HG02763 (cell line): ENCODE data around the gene HAGH.

ENCODE experiments used
- ATAC-seq: cut with Tn5 transposase; IDR thresholded peaks from one replicate; pipeline ENCODE4 v1.9.1; 2021; ENCODE audit warnings: mild to moderate bottlenecking, moderate library complexity; ENCODE audit not compliant: unreplicated experiment

The HAGH gene

DNA sequence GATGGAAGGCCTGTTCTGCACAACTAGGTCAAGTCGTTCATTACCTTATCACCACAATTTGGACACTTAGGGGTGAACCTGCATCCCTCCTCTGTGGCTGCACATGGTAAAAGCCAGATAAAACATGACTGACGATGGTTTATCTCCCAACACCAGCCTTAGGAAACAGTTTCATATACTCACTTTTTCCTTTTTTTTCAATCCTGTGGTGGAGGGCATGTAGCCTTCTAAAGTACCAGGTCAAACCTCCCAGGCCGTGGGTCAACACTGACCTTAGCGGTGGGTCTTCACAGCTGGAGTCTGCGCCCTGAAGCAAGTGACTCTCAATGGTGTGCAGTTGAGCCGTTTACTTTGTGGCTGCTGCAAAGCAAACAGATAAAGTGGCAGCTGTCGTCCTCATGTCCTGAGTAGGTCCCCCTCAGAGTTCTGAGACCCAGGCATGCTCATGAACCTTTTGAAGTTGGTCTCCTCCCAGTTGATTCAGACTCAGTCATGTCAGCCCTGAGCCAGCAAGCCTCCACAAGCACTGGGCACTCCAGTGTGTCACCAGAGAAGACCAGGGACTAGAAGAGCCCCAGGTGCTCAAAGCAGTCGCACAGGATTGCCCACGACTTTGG is 6.3 kb upstream of the HAGH start:
- ATAC-seq: no peak

DNA sequence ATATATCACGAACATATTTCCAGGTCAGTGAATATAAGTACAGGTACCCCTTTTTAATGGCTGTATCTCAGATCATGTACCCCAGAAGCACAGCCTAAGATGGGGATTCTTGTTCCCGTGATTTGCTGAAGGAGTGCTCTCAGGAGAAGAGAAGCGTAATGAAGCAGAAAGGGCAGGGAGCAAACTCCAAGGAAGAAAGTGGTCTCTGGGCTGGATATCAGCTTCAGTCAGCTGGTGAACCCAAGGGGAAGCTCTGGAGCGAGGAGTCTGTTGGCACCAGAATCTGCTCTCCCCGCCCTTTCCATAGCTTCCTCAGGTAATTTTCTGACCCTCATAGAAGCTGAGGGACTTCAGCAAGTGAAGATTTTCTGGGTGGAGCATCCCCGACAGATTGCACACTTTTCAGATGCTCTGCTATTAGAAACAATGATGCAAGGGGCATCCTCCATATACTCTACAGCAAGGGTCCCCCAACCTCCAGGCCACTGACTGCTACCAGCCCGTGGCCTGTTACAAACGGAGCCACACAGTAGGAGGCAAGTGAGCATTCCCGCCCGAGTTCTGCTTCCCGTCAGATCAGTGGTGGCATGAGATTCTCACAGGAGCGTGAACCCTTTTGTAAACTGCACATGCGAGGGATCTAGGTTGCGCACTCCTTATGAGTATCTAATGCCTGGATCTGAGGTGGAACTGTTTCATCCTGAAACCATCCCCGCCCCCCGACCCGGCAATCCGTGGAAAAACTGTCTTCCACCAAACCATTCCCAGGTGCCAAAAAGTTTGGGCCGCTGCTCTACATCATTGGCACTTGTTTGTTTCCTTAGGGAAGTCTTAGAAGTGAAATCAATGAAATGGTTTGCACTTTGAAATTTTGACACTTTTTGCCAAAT is 4.8 kb upstream of the HAGH start:
- ATAC-seq: no peak

DNA sequence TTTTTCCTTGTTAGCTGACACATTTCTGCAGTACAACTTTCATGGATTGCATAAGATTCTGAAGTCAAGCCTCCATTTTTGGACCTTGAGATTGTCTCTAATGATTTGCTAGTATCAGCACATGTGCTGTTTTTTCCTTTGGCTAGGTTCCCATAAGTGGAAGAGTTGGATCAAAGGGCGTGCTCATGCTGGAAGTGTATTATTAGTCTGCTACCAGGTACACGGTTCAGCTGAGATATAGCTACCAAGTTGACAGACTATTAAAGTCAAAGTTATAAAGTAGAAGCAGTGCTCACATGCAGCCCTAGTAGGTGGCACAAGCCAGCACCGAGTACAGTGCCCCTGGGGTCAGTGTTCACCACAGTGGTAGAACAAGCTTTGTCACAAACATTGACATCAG is 3.6 kb upstream of the HAGH start:
- ATAC-seq: no peak

DNA sequence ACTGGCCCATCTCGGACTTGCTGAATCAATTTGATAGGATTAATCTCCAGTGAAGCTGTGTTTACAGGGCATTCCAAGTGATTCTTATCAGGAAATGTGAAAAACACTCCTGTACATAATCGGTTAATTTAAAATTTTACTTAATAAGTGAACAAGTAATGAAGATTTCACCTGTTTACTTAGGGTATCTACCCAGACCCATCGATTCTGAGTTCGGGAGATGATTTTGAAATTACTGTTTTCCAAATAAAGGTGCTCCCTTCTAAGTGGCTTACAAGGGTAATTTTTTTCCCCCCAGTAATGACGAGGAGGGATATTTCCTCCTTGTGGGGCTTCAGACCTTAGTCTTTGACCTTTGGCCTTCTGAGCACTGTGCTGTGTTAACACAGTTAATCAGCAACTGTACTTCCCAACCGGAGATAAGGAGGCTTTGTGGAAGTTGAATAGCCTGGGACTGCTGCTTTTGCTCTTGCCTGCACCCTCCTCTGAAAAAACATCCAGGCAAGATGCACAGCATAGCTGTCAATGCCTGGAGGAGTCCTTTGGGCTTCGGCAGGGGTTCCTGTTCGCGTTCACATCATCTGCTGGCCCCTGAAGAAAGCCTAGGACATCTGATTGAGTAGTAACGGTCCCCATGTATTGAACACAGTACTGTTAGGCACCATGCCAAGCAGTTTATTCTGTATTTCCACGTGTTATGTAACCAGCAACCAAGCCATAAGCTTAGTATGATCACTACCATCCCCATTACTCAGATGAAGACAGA is 2.2 kb upstream of the HAGH start:
- no peak for ATAC-seq

DNA sequence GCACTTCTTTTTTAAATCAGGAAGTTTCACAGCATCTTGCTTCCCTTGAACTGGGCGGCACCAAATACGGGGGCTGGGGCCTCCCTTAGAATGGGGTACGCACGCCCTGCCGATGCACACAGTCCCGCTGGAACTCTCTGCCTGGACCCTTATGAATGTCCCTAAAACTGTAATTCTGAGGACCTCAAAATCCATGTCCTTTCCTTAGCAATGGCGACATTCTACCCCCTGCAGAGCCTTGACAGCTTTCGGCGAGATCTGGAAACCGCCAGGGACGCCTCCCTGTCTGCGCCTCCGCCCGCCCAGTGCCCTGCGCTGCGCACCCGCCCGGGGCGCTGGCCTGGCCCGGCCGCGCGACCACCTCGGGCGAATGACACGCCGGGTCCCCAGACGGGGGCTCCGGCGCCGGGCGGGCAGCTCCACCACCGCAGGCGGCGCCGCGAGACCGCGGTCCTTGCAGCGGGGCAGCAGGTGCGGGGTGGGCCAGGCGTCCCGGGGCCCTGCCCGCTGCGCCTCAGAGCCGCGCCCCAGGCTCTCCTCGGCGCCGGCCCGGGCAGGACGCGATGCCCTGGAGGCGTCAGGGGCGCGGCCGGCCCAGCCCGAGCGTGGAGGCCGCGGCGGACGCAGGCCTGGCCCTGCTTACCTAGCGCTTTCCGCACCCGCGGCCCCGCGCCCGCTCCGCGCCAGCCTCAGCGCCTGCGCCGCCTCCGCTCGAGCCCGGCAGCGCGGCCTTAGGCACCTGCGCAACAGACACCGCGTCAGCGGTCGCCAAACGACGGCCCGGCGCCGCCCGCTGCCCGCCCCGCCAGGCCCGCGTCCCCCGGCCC is 548 bp downstream of the HAGH start:
- peak; percentile 42 for ATAC-seq

DNA sequence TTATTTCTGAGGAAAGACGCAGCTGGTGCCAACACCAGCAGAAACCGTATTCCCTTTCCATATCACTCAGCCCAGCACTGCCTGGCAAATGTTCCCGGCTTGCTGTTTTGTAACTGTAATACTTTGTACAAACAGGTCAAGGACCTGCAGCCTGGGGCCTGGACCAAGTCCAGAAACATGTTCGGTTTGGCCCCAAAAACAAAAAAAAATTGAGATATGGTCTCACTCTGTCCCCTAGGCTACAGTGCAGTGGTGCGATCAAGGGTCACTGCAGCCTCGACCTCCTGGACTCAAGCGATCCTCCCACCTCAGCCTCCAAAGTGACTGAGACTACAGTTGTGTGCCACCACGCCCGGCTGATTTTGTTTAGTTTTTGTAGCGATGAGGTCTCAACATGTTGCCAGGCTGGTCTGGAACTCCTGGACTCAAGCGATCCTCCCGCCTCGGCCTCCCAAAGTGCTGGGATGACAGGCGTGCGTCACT is 1.2 kb downstream of the HAGH start:
- no peak for ATAC-seq

DNA sequence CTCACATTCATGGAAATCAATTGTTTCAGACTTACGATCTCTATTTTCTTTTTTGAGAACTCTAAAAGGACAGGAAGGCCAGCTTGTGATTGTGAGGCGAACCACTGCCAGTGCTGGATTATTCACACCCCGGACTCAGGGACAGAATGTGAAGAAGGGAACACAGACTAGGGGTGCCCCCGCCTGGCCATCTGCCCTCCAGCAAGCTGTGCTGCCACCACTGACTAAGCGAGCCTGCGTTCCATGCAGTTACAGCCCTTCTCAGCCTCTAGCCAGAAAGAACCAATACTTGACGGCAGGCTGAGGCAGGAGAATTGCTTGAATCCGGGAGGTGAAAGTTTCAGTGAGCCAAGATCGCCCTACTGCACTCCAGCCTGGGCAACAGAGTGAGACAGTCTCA is 2.8 kb downstream of the HAGH start:
- ATAC-seq: no peak

DNA sequence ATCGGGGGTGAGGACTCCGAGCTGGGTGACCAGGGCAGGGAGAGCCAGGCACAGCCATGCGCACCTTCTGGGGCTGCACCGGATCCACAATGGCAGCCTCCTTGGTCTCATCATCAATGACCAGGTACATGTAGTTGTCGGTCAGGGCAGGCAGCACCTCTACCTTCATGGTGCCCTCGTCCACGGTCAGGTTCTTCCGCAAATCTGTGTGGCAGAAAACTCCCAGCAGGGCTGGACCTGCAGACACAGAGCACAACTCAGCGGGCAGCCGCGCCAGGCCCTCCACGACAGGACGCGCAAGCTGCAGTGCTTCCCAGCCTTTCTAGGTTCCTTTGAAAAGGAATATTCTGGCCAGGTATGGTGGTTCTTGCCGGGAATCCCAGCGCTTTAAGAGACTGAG is 3.8 kb downstream of the HAGH start:
- no peak for ATAC-seq

DNA sequence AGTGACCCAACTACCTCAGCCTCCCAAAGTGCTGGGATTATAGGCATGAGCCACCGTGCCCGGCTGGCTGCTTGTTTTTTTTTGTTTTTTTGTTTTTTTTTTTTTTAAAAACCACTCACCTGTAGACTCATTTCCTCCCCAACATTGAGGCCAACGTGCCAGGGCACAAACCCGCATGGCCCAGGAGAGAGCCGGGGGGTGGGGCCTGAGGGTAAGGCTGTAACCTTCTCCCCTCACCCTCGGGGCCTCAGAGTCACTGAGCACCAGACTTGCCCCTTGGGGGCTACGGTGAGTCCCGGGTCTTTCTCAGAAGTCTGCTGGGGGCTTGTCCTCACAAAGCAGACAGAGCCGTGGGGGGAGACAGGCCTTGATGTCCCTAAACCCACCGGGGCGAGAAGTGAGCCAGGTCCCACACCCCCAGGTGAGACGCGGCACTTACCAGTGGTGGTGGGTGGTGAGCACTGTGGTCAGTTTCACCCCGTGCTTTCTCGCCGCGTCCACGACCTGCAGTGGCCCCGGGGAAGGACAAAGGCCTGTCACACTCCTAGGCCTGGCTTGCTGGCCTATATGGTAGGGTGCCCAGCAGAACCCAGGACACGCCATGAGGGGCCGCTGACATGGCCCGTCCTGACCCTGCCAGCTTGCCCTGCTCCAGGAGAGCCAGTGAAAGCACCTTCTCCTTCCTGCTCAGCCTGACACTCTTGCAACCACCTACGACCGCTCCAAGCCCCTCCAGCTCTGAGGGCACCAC is 4.6 kb downstream of the HAGH start:
- ATAC-seq: no peak

DNA sequence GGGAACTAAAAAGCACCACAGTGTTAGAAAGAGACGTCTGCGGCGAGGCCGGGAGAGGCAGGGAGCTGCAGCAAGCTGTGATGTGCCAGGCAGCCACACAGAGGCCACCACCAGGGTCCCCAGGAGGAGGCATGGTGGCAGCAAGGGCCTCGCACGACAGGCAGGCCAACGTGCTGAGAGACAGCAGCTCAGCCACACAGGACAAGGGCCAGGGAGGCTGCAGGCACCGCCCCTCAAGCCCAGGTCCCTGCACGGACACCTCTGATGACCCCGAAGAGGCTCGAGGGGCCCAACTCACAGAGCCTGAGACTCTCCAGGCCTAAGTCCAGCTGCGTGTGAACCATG is 5.7 kb downstream of the HAGH start:
- no peak for ATAC-seq

DNA sequence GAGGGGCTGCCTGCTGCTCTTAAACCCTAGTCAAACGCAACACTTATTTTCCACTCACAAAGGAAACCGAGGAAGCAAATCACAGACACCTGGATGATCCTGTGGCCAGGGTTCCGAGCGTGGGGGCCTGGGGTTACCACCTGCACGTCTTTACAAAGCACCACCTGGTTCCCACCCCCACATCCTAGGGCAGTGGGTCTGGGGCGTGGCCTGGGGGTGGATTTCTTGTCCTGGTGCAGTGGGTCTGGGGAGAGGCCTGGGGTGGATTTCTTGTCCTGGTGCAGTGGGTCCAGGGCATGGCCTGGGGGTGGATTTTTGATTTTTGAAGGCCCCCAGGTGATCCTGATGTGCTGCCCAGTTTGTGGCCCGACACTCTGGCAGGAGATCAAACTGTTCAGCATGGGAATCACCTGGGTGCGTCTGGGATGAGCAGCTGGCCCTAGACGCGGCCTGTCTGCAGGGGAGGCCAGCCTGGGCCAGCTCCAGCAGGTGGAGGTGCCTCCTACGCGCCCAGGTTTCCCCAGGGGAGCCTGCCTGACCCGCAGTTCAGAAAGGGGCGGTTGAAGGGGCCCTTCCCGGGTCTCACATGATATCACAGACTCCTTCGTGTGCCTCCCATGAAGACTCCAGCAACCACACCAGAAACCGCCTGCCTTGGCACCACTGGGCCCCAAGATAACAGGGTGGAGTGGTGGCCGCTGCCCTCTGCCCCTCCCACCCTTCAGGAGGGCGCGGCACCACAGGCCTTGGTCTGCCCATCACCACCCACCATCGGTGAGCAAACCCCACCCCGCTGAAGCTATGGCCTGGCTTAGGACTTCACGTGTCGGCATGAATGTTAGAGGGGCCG is 6.3 kb downstream of the HAGH start:
- no peak for ATAC-seq

DNA sequence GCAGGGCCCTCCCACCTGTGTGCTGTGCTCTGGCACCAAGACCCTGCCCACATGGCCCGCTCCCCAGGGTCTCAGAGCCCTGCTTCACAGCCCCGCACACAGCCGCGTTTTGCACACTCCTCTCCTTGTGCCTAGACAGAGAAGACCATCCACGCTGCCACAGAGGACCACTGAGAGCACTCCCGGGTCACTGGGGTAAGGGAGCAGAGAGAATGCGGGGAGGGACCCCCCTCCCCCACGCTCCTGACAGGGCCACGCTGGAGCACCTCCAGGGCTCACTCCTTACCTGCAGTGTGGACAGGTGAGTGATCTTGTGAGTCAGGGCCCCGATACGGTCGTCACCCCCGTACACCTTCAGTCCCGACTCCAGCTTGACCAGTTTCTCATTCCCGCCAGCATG is 7.0 kb downstream of the HAGH start:
- no peak for ATAC-seq

DNA sequence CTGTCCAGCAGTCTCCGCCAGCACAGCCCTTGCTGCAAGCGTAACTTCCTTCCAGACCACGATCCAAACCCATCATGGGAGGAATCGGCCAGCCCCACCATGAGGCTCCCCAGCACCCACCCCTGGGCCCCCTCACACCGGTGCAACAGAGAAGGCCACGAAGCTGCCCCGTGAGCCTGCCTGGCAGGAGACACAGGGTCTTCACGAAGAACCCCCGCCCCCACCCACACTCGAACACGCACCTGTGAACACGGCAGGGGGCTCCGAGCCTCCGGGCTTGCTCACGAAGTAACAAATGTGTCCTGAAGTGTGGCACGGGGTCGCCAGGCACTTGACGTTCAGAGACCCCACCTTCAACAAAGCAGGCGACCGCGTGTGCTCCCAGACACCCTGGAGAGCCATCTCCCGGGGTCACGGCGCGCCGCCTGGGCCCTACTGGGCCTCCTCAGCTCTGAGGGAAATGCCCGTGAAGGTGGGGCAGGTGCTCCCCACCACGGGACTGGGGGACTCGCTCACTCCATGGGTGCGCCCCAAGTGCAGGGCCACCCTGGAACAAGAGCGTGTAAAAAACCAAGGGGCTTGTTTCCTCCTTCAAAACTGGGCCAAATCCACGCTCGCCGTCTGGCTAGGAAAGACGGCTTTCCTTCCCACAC is 7.6 kb downstream of the HAGH start:
- ATAC-seq: no peak

DNA sequence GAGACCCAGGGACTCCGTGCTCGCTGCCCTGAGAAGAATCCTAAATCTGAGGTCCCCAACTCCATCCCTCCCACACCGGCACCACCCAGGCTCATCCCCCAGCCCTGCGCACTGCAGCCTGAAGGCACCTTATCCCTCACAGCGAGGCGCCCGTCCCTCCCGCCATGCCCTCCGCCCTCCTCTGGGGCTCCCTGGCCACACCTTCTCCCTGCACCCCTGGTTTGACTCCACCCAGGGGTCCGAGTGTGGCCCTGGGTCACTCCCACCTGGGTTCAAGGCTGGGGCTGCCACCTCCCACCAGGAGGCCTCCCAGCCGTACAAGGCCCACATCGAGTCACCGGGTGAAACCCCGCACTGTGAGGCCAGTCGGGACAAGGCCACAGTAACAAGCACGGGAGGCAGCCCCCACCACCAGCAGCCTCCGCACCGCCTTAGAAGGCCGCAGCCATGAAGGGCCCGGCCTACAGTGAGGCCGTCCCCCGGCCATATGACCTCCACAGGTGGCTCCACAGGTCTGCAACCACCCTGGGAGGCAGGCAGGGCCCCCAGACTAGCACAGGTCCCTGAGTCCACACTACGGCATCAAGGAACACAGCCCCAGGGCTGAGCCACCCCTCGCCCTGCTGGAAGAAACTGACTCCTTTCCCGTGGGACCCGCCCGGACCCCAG is 8.3 kb downstream of the HAGH start:
- no peak for ATAC-seq

DNA sequence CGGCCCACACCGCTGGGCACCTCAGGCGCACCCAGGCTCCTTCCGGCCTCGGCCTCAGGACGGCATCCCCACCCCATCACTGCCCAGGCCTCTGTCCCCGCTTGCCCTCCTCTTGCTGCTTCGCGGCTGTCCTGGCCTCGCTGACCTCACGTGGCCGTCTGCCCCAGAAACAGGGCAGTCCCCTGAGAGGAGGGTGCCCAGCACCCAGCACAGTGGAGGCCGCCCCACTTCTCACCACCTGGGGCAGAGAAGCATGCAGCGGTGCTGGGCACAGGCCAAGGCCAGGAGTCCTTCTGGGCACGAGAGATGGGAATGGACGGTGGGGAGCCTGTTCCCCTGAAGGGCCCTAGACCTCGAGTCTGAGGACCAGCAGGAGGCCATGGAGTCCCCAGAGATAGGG is 8.9 kb downstream of the HAGH start:
- ATAC-seq: no peak

DNA sequence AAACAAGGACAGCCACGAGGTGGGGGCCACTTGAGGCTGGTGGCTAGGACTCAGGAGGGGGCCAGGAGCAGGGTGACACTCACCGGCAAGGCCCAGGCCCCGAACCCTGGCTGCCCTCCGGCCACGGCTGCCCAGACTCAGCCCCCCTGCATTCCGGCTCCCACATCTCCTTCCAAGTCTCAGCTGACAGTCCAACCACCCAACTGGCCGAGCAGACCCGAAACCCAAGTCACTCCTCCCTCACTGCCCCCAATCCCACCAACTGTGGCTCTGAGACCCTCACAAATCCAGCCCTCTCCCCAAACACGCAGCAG is 9.4 kb downstream of the HAGH start:
- ATAC-seq: no peak

DNA sequence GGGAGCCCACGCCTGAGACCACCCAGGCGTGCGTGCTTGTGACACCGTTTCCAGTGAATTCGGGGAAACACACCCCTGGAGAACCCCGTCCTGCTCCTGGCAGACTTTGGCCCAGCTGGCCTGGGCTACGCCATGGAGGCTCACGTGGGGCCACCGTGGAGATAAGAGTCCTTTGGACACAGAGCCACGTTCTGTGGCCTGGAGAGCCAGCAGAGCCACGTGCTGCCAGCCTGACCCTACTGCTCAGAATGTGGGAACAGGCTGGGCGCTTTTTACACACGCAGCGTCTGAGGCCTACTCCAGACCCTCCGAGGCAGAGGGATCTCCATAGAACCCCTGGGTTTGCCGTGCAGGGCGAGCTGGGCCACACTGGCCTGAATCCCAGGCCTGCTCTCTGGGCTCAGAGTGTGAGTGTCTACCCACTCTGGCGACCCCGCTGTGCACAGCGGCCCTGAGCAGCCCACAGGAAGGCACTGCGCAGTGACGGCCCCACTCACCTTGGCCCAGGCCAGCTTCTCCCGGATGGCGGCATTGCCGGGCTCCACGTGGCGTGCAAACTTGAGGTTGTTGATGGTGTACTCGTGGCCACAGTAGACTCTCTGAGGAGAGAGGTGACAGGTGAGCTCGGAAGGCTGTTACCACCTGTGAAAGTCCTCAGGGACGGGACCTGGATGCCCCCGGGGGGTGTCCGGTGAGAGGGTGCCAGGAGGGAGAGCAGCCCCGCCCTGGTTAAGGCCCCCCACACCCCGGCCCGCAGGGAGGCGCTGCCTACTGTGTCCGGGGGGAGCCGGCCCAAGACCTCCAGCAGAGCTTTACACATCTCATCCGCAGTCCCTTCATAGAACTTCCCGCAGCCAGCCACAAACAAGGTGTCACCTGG is 10.0 kb downstream of the HAGH start:
- ATAC-seq: no peak
